Erythroblast (primary cell): Measurements from ENCODE around the gene KCNJ1.

ENCODE experiments used
- GATA1 ChIP-seq: IDR thresholded peaks from 2 replicates; pipeline ENCODE4 v1.6.1; 2011; ENCODE audit warnings: low read depth, mild to moderate bottlenecking, control low read depth, low read length, moderate library complexity
- POLR2A ChIP-seq: IDR thresholded peaks from 2 replicates; pipeline ENCODE4 v1.6.1; 2011; ENCODE audit warnings: mild to moderate bottlenecking, low read length

- no peak for TF ChIP-seq POLR2A
- no peak for TF ChIP-seq GATA1
These were observed 47.4 kb upstream of the KCNJ1 start for GRCh38 chr11:128914216-128915148.
